Subcutaneous abdominal adipose tissue (tissue), 5 donors: Measurements from ENCODE around the gene NES.

Experiments
- H3K27ac ChIP-seq: one replicate; pipeline ENCODE4 v1.7.0; 2013; ENCODE audit warnings: low read depth, mild to moderate bottlenecking, inconsistent platforms, low read length, moderate library complexity
- H3K27me3 ChIP-seq, 5 donors: one replicate each; pipeline ENCODE4 v1.7.0; 2013; ENCODE audit warnings: low read length in 5 of 5, inconsistent platforms in 1 of 5; ENCODE audit not compliant: control insufficient read depth in 5 of 5, insufficient read depth in 4 of 5
- H3K36me3 ChIP-seq, 5 donors: one replicate each; pipeline ENCODE4 v1.7.0; 2013; ENCODE audit warnings: low read length in 5 of 5; ENCODE audit not compliant: control insufficient read depth in 5 of 5, insufficient read depth in 5 of 5
- H3K4me1 ChIP-seq, 5 donors: one replicate each; pipeline ENCODE4 v1.7.0; 2013; ENCODE audit warnings: low read length in 5 of 5, mild to moderate bottlenecking in 3 of 5, moderate library complexity in 1 of 5; ENCODE audit not compliant: control insufficient read depth in 5 of 5, insufficient read depth in 5 of 5
- H3K4me3 ChIP-seq, 5 donors: one replicate each; pipeline ENCODE4 v1.7.0; 2013; ENCODE audit warnings: low read length in 5 of 5, low read depth in 1 of 5
- H3K9ac ChIP-seq, 5 donors: one replicate each; pipeline ENCODE4 v1.7.0; 2013; ENCODE audit warnings: low read length in 5 of 5, mild to moderate bottlenecking in 4 of 5, moderate library complexity in 3 of 5
- H3K9me3 ChIP-seq, 5 donors: one replicate each; pipeline ENCODE4 v1.7.0; 2013; ENCODE audit warnings: low read length in 5 of 5; ENCODE audit not compliant: control insufficient read depth in 5 of 5
- donor health status: healthy.
- donor health status: healthy.
- donor health status: healthy.
- donor health status: healthy.
- donor health status: healthy.

Gene NES

GRCh38 chr1:156627313-156627880, 49.8 kb downstream of the NES start:
- Histone ChIP-seq H3K4me3 (no peak overlapping the region), H3K27me3 (peaks cover 18 to 48% (median 39%) of the 10 kb centered on the region in 5 donors), H3K36me3 (no peaks in the 10 kb centered on the region), H3K4me1 (peaks cover 0 to 26% (median 24%) of the 10 kb centered on the region in 5 donors), H3K9ac (no peak overlapping the region), H3K9me3 (no peaks in the 10 kb centered on the region), H3K27ac (no peak overlapping the region)

DNA sequence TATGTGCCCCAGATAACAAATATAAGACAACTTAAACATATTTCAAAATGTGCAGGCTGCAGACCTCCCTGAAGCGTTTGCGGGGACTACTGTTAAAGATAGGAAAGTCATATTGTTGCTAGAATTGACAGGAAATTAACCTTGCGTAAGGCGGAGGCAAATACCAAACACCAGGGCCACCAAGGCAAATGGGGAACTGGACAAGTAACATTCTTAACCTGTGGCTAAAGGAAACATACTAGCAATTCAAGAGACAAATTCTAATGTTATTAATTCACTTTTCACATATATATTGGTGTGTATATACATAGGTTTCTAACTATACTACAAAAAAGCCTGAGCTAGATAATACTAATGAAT, 51.1 kb downstream of the NES start:
- Histone ChIP-seq H3K9ac (no peak overlapping the region), H3K9me3 (no peaks in the 10 kb centered on the region), H3K4me3 (no peak overlapping the region), H3K36me3 (no peaks in the 10 kb centered on the region), H3K27me3 (peaks cover 18 to 46% (median 34%) of the 10 kb centered on the region in 5 donors), H3K4me1 (peaks cover 0 to 26% (median 24%) of the 10 kb centered on the region in 5 donors), H3K27ac (no peak overlapping the region)

GRCh38 chr1:156625436-156626078, 51.6 kb downstream of the NES start:
- H3K4me3 ChIP-seq = peak overlapping the region in 2 of 5 donors; percentile 9 to 54
- H3K9ac ChIP-seq = no peak overlapping the region
- H3K9me3 ChIP-seq = no peaks in the 10 kb centered on the region
- H3K36me3 ChIP-seq = no peaks in the 10 kb centered on the region
- H3K4me1 ChIP-seq = peaks cover 0 to 26% (median 24%) of the 10 kb centered on the region in 5 donors
- H3K27me3 ChIP-seq = peaks cover 18 to 46% (median 36%) of the 10 kb centered on the region in 5 donors
- H3K27ac ChIP-seq = no peak overlapping the region

DNA sequence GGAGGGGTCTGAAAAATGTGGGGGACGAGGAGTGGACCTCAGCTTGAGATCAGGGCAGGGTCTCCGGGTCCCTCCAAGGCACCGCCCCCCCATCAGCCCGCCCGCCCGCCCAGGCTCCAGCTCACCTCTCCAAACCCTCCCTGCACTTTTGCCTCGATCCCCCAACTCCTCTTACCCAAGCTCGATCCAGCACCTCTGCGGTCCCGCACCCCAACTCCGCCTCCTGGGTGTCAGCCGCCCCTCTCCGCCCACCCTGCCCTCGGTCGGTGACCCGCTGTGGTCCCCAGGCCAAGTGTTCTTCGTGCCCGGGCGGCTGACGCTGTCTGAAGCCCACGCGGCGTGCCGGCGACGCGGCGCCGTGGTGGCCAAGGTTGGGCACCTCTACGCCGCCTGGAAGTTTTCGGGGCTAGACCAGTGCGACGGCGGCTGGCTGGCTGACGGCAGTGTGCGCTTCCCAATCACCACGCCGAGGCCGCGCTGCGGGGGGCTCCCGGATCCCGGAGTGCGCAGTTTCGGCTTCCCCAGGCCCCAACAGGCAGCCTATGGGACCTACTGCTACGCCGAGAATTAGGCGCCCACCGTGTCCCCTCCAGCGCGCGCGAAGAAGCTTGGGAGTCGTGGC, 52.3 kb downstream of the NES start:
- Histone ChIP-seq H3K4me3 (peak overlapping the region in 4 of 5 donors; percentile 36 to 62 (median 52)), H3K9me3 (no peaks in the 10 kb centered on the region), H3K9ac (no peak overlapping the region), H3K4me1 (peaks cover 0 to 26% (median 24%) of the 10 kb centered on the region in 5 donors), H3K36me3 (no peaks in the 10 kb centered on the region), H3K27ac (no peak overlapping the region), H3K27me3 (peaks cover 18 to 49% (median 35%) of the 10 kb centered on the region in 5 donors)

DNA sequence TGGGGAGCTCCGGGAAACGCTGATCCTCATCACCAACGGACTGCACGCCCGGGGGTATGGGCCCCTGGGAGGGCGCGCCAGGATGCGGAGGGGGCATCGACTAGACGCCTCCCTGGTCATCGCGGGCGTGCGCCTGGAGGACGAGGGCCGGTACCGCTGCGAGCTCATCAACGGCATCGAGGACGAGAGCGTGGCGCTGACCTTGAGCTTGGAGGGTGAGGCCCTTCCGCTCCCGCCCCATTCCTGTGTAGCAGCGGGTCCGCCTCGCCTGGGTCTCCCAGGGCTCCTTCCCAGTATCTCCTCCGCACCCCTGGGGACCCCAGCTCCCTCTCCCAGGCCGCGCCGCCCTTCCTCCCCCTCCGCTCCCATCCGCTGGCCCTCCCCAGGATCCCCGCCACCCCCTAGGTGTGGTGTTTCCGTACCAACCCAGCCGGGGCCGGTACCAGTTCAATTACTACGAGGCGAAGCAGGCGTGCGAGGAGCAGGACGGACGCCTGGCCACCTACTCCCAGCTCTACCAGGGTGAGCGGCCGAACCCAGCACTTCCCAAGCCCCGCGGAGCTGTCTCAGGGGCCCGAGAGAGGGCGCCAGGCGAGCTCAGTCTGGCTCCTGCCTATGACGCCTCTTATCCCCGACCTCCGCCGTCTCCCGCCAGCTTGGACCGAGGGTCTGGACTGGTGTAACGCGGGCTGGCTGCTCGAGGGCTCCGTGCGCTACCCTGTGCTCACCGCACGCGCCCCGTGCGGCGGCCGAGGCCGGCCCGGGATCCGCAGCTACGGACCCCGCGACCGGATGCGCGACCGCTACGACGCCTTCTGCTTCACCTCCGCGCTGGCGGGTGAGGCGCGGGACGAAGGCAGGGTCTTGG, 53.0 kb downstream of the NES start:
- no peaks in the 10 kb centered on the region for H3K36me3 ChIP-seq
- H3K9ac ChIP-seq = no peak overlapping the region
- H3K4me3 ChIP-seq = peak overlapping the region in 4 of 5 donors; percentile 36 to 62 (median 52)
- H3K27me3 ChIP-seq = peaks cover 17 to 55% (median 40%) of the 10 kb centered on the region in 5 donors
- H3K27ac ChIP-seq = no peak overlapping the region
- no peaks in the 10 kb centered on the region for H3K9me3 ChIP-seq
- H3K4me1 ChIP-seq = peaks cover 0 to 26% (median 24%) of the 10 kb centered on the region in 5 donors

- Histone ChIP-seq H3K27me3 (peaks cover 17 to 59% (median 45%) of the 10 kb centered on the region in 5 donors), H3K9ac (no peak overlapping the region), H3K4me3 (no peak overlapping the region), H3K36me3 (no peaks in the 10 kb centered on the region), H3K27ac (no peak overlapping the region), H3K4me1 (peaks cover 0 to 26% (median 24%) of the 10 kb centered on the region in 5 donors), H3K9me3 (no peaks in the 10 kb centered on the region)
Measured at GRCh38 chr1:156622581-156623297, 54.5 kb downstream of the NES start.

DNA sequence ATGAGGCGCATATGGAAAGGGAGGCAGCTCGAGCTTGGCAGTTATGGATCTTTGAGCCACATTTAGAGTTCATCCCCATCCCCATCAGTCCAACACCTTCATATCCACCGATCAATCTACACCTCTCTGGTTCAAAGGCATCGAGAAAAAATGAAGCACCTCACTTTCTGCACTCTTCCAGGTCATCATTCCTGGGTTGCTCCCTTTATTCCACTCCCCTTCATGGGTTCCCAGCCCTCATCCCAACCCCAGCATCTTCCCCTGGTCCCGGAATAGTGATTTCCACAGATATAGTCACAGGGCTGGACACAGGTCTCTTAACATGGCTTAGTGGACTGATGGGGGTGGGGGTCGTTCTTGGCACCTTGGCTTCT, 57.6 kb downstream of the NES start:
- Histone ChIP-seq H3K27me3 (peaks cover 12 to 50% (median 39%) of the 10 kb centered on the region in 5 donors), H3K36me3 (no peaks in the 10 kb centered on the region), H3K27ac (no peak overlapping the region), H3K9ac (no peak overlapping the region), H3K9me3 (no peaks in the 10 kb centered on the region), H3K4me1 (peaks cover 2 to 19% (median 14%) of the 10 kb centered on the region in 5 donors), H3K4me3 (no peak overlapping the region)

DNA sequence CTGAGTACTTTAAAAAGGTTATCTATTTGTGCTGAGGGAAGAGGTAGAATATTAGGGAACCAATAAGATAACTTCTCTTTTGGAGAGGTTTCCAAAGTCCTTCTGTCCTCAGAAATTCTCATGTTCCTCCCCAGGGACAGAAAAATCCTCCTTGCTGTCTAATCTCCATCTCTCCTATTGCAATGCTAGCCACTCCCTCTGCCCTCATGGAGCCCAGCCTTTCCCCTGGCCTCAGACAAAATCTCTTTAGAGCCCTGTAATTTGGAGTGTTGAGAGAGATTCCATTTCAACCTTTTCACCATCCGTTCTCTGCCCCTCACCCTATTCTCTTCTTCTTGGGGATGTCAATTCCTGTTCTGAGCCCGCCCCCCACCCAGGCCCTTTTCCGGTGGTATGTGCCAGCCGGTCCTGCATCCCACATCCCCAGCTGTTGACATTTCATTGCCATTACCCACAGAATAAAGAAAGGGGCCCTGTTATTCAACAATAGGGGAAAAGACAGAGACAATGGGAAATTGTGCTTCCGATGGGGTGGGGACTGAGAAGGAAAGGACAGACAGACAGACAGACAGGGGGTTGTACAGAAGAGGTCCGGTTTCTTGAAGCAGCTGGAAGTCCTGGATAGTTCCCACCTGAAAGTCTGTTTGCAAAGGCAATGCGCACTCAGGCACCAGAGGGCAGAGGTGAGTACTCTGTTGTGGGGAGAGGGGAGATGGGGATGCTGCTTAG, 58.2 kb downstream of the NES start, which contains the start of gene HAPLN2:
HAPLN2 (plus strand) TSS at position 563 of the 729 bp plus-strand sequence. CDS start 4,076 bp downstream, outside the sequence.
- Histone ChIP-seq H3K9me3 (no peaks in the 10 kb centered on the region), H3K9ac (no peak within 1 kb of the TSS), H3K27ac (no peak within 1 kb of the TSS), H3K36me3 (no peaks in the 10 kb centered on the region), H3K4me1 (peaks cover 2 to 14% (median 9%) of the 10 kb centered on the region in 5 donors), H3K27me3 (peaks cover 6 to 44% (median 33%) of the 10 kb centered on the region in 5 donors), H3K4me3 (no peak within 1 kb of the TSS)
